Small intestine (tissue), 7 donors: ENCODE measurements around the gene TXNDC16. TPM values are rescaled to one million over a fixed set of nuclear protein-coding genes. Genes with fewer than 3 reads are reported as not detected.

Experiments used
- DNase-seq, 2 donors: peaks; one replicate each; pipeline versions ENCODE4 v3.0.0 to v3.0.0-alpha.2; 2013
- FAIRE-seq: peaks from 2 replicates; lab custom pipeline; 2012; peaks lifted over from hg19 to GRCh38; lab: Jason Lieb, UNC
- H3K27ac ChIP-seq, 3 donors: one replicate each; pipeline ENCODE4 v1.5.1; 2013; ENCODE audit warnings: low read length in 2 of 3, mild to moderate bottlenecking in 2 of 3, control low read depth in 1 of 3, inconsistent platforms in 1 of 3, low read depth in 1 of 3, moderate library complexity in 1 of 3
- H3K27me3 ChIP-seq, 3 donors: one replicate each; pipeline ENCODE4 v1.6.1; 2013; ENCODE audit warnings: low read length in 3 of 3, inconsistent platforms in 1 of 3; ENCODE audit not compliant: control insufficient read depth in 3 of 3, insufficient read depth in 3 of 3
- H3K36me3 ChIP-seq, 3 donors: one replicate each; pipeline ENCODE4 v1.6.1; 2013; ENCODE audit warnings: low read length in 3 of 3, inconsistent platforms in 1 of 3, low read depth in 1 of 3, mild to moderate bottlenecking in 1 of 3, moderate library complexity in 1 of 3; ENCODE audit not compliant: control insufficient read depth in 3 of 3, insufficient read depth in 2 of 3
- H3K4me1 ChIP-seq, 3 donors: one replicate each; pipeline ENCODE4 v1.6.1; 2013; ENCODE audit warnings: low read length in 2 of 3, inconsistent platforms in 1 of 3, low read depth in 1 of 3, mild to moderate bottlenecking in 1 of 3, moderate library complexity in 1 of 3; ENCODE audit not compliant: control insufficient read depth in 3 of 3, insufficient read depth in 2 of 3
- H3K4me3 ChIP-seq, 3 donors: one replicate each; pipeline ENCODE4 v1.5.1; 2013; ENCODE audit warnings: low read length in 3 of 3, control low read depth in 1 of 3, inconsistent platforms in 1 of 3, low read depth in 1 of 3, mild to moderate bottlenecking in 1 of 3, moderate library complexity in 1 of 3
- H3K9me3 ChIP-seq, 2 donors: one replicate each; pipeline ENCODE4 v1.6.1; 2013; ENCODE audit warnings: low read depth in 1 of 2, low read length in 1 of 2; ENCODE audit not compliant: control insufficient read depth in 2 of 2, insufficient read depth in 1 of 2
- WGBS, 3 donors: extraction: QIAGEN DNeasy Blood & Tissue Kit; methylation state at CpG; one replicate each; pipeline ENCODE4 v1.1.7; 2013; 5-methylcytosine and 5-hydroxymethylcytosine counted together
- polyA plus RNA-seq, 4 donors: library from polyadenylated mRNA; stranded (reverse) in 3 of 4; unstranded in 1 of 4; fragments of 200-250 nt in 3 of 4; fragments of 120-200 nt in 1 of 4; gene quantifications; one replicate each; pipeline versions ENCODE4 v1.2.1 to v1.2.3, GENCODE V29; 2013
- donor health status: healthy with polysubstance abuse.
- donor health status: control.
- donor health status: control.
- donor health status: Bipolar disorder and iron deficiency.
- donor health status: healthy.

TXNDC16 gene
- polyA plus RNA-seq, 4 donors = 0.81 to 14.2 (median 2.0) TPM

GRCh38 chr14:52522581-52523345 lies 29.5 kb downstream of the TXNDC16 start:
- Histone ChIP-seq H3K36me3 (peaks cover 0 to 8% (median 0%) of the 10 kb centered on the region in 3 donors), H3K9me3 (no peaks in the 10 kb centered on the region), H3K4me1 (no peaks in the 10 kb centered on the region), H3K4me3 (no peak overlapping the region), H3K27me3 (no peaks in the 10 kb centered on the region), H3K27ac (no peak overlapping the region)
- no peak for FAIRE-seq
- DNase-seq = no peak

DNA sequence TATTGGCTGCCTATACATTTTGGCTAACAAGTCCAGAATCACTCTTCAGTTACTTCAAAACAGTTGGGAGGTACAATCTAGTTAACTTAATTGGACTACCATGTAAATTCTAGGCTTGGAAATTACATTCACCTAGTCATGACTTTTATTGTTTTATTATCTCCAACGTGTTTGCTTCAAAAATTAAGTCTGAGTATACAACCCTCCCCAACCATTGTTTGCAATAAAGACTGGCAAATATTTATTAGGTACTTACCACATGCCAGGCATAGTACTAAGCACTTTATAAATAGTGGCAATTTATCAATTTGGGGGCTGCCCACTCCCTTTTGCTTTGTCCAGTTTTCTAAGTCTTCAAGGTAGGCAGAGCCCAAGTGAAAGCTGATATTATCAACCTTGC lies 30.3 kb downstream of the TXNDC16 start:
- no peaks in the 10 kb centered on the region for H3K27me3 ChIP-seq
- no peaks in the 10 kb centered on the region for H3K4me1 ChIP-seq
- WGBS, 3 donors = 15 to 48% (median 24%) methylated on average over 1 of the region's 1 CpG
- no peak overlapping the region for H3K27ac ChIP-seq
- H3K36me3 ChIP-seq = peaks cover 0 to 7% (median 0%) of the 10 kb centered on the region in 3 donors
- FAIRE-seq = no peak
- peak in 1 of 2 donors; percentile 19 for DNase-seq
- H3K9me3 ChIP-seq = no peaks in the 10 kb centered on the region
- no peak overlapping the region for H3K4me3 ChIP-seq

DNA sequence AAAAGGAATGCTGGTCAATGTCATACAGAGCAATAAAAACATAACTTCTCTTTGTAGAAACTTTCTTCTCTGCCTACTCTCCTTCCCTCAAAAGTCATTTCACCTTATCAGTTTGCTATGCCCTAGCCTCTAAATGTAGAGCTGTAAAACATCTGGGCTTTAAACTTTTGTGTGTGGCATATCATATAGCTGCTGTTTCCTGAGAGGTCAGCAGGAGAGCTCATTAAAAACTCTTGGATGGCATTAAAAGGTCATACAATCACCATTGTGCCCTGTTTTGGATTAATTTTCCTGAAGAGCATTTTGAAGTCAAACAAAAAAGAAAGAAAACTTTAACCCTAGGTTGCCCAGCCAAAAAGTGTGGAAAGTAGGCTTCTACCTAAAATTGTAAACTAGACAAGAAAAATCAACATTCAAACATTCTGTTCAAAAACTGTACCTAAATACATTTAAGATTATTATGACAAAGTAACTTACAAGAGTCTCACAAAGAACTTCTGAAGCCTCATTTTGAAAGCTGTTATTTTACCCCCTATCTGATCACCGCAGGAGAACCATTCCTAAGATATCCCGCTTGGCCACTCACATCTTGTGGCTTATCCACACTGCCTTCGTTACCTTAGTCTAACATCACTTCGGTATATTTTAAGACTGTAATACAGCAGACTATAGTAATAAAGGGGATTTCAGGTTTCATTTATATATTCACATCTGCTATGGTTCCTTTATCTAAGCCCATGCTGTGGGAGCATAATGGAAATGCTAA lies 38.1 kb downstream of the TXNDC16 start:
- FAIRE-seq (no peak), DNase-seq (no peak)
- Histone ChIP-seq H3K27me3 (no peaks in the 10 kb centered on the region), H3K9me3 (no peaks in the 10 kb centered on the region), H3K27ac (no peak overlapping the region), H3K36me3 (peaks cover 0 to 1% (median 0%) of the 10 kb centered on the region in 3 donors), H3K4me1 (no peaks in the 10 kb centered on the region), H3K4me3 (no peak overlapping the region)
- 89 to 97% (median 96%) methylated on average over 4 of the region's 4 CpGs for WGBS, 3 donors

GRCh38 chr14:52513249-52513648 lies 39.1 kb downstream of the TXNDC16 start:
- peaks cover 0 to 1% (median 0%) of the 10 kb centered on the region in 3 donors for H3K36me3 ChIP-seq
- DNase-seq (no peak), FAIRE-seq (no peak)
- no peaks in the 10 kb centered on the region for H3K4me1 ChIP-seq
- H3K27ac ChIP-seq = no peak overlapping the region
- no peaks in the 10 kb centered on the region for H3K27me3 ChIP-seq
- no peak overlapping the region for H3K4me3 ChIP-seq
- no peaks in the 10 kb centered on the region for H3K9me3 ChIP-seq
- 78 to 86% (median 81%) methylated on average over 1 of the region's 1 CpG for WGBS, 3 donors

- Histone ChIP-seq H3K9me3 (peaks cover 0 to 3% of the 10 kb centered on the region in 2 donors), H3K4me3 (no peak overlapping the region), H3K27ac (no peak overlapping the region), H3K27me3 (no peaks in the 10 kb centered on the region), H3K36me3 (peaks cover 0 to 5% (median 0%) of the 10 kb centered on the region in 3 donors), H3K4me1 (no peaks in the 10 kb centered on the region)
- 88 to 96% (median 96%) methylated on average over 1 of the region's 1 CpG for WGBS, 3 donors
- FAIRE-seq (no peak), DNase-seq (no peak)
These were observed 57.9 kb downstream of the TXNDC16 start for GRCh38 chr14:52494444-52494843.

GRCh38 chr14:52485350-52485960 lies 66.8 kb downstream of the TXNDC16 start:
- FAIRE-seq = no peak

GRCh38 chr14:52481864-52482263 lies 70.4 kb downstream of the TXNDC16 start:
- H3K9me3 ChIP-seq = peaks cover 0 to 2% of the 10 kb centered on the region in 2 donors
- H3K27me3 ChIP-seq = no peaks in the 10 kb centered on the region
- no peak overlapping the region for H3K27ac ChIP-seq
- H3K36me3 ChIP-seq = no peaks in the 10 kb centered on the region
- no peaks in the 10 kb centered on the region for H3K4me1 ChIP-seq
- FAIRE-seq = no peak
- no peak overlapping the region for H3K4me3 ChIP-seq
- DNase-seq = no peak

More at GRCh38 chr14:52485350-52485960, 66.8 kb downstream of the TXNDC16 start:
- no peaks in the 10 kb centered on the region for H3K9me3 ChIP-seq
- no peaks in the 10 kb centered on the region for H3K27me3 ChIP-seq
- peaks cover 0 to 5% (median 0%) of the 10 kb centered on the region in 3 donors for H3K36me3 ChIP-seq
- no peaks in the 10 kb centered on the region for H3K4me1 ChIP-seq
- no peak overlapping the region for H3K27ac ChIP-seq
- 75 to 87% (median 84%) methylated on average over 4 of the region's 4 CpGs for WGBS, 3 donors
- no peak overlapping the region for H3K4me3 ChIP-seq
- peak in 1 of 2 donors; percentile 15 for DNase-seq

DNA sequence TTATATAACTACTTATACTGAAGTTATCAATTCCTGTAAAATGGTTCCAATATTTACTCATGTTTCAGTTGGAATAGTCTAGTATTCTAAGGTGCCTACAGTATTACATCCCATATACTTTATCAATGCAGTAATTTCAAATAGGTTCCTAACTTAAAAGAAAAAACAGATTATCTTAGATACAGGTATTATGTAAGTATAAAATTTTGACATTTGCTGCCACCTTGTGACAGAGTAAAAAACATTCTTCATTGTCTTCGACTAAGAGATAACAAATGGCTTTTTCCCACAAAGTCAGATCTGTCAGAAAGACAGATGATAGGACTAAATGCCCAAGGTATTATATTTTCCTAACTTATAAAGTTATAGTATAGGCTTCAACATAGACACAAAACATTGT lies 78.7 kb downstream of the TXNDC16 start:
- FAIRE-seq (peak; percentile 81), DNase-seq (peak; percentile 36 to 47)
- H3K4me1 ChIP-seq = no peaks in the 10 kb centered on the region
- peaks cover 0 to 2% of the 10 kb centered on the region in 2 donors for H3K9me3 ChIP-seq
- 3 to 13% (median 6%) methylated on average over 1 of the region's 1 CpG for WGBS, 3 donors
- no peak overlapping the region for H3K4me3 ChIP-seq
- H3K36me3 ChIP-seq = peaks cover 0 to 17% (median 2%) of the 10 kb centered on the region in 3 donors
- H3K27ac ChIP-seq = no peak overlapping the region
- H3K27me3 ChIP-seq = no peaks in the 10 kb centered on the region
